Panc1 (cell line): Measurements from ENCODE around the gene BFSP1. TPM values are rescaled to one million over a fixed set of nuclear protein-coding genes. Genes with fewer than 3 reads are reported as not detected.

ENCODE experiments used
- ATAC-seq: fragments of 200-7000 bp; cut with Tn5 transposase; 2 replicates; pipeline ENCODE4 v1.9.1; 2020; ENCODE audit warnings: mild to moderate bottlenecking, moderate library complexity
- BruUV-seq: library from RNA; stranded (reverse); fragments of 400-500 nt; replicated peaks from 2 replicates; lab custom pipeline; 2021; lab: Mats Ljungman, UMichigan
- CTCF ChIA-PET: fragments of 300-600 bp; sonication (Branson Sonifier 250); formaldehyde crosslinking; loops from one replicate; lab custom pipeline; 2022; ENCODE audit warnings: antibody characterized with exemption; lab: Charles Lee
- POLR2A ChIA-PET: fragments of 300-600 bp; sonication (Branson Sonifier 250); formaldehyde crosslinking; loops from one replicate; lab custom pipeline; 2022; ENCODE audit warnings: antibody characterized with exemption; lab: Charles Lee
- DNase-seq: peaks from one replicate; pipeline ENCODE4 v3.0.0-alpha.2; 2010; ENCODE audit warnings: low read depth, low spot score
- H3K27ac ChIP-seq: 2 replicates; pipeline ENCODE4 v1.5.1; 2011; ENCODE audit warnings: mild to moderate bottlenecking, low read length, inconsistent platforms
- H3K27me3 ChIP-seq: fragments of 200-500 bp; sonication (Bioruptor generic); 2 replicates; pipeline ENCODE4 v1.6.0; 2014; ENCODE audit warnings: low read length, inconsistent platforms; ENCODE audit not compliant: control insufficient read depth, insufficient read depth
- H3K36me3 ChIP-seq: fragments of 200-500 bp; sonication (Bioruptor generic); 2 replicates; pipeline ENCODE4 v1.5.1; 2014; ENCODE audit warnings: inconsistent platforms, mild to moderate bottlenecking, low read length, moderate library complexity; ENCODE audit not compliant: control insufficient read depth, insufficient read depth
- H3K4me1 ChIP-seq: 2 replicates; pipeline ENCODE4 v1.5.1; 2011; ENCODE audit warnings: inconsistent platforms, mild to moderate bottlenecking, low read length, moderate library complexity; ENCODE audit not compliant: control insufficient read depth, insufficient read depth
- H3K4me3 ChIP-seq, 2 experiments: 2 replicates each; pipeline ENCODE4 v1.5.1; 2011 to 2012; ENCODE audit warnings: low read depth in 2 of 2, low read length in 2 of 2, mild to moderate bottlenecking in 2 of 2, inconsistent platforms in 1 of 2, moderate library complexity in 1 of 2
- H3K9me3 ChIP-seq: fragments of 200-500 bp; sonication (Bioruptor generic); 2 replicates; pipeline ENCODE4 v1.5.1; 2014; ENCODE audit warnings: low read depth, mild to moderate bottlenecking, inconsistent platforms, low read length, moderate library complexity; ENCODE audit not compliant: control insufficient read depth, insufficient read depth
- POLR2AphosphoS5 ChIP-seq: IDR thresholded peaks from 2 replicates; pipeline ENCODE4 v1.6.1; 2012; ENCODE audit warnings: mild to moderate bottlenecking, low read depth, low read length, moderate library complexity
- SIN3A ChIP-seq: IDR thresholded peaks from 2 replicates; pipeline ENCODE4 v1.6.1; 2012; ENCODE audit warnings: low read depth, mild to moderate bottlenecking, low read length, moderate library complexity, borderline replicate concordance; ENCODE audit not compliant: insufficient read depth
- TCF7L2 ChIP-seq: IDR thresholded peaks from 2 replicates; pipeline ENCODE4 v1.6.1; 2011; ENCODE audit warnings: mild to moderate bottlenecking, low read depth, low read length, inconsistent platforms
- in situ Hi-C: cut with HindIII; loops from 2 replicates; pipeline ENCODE4 v1.10.0; 2016; ENCODE audit warnings: low sequenced_read_pairs, low pct_unique_long_range_greater_than_20kb
- intact Hi-C: fragments of 100-400 bp; cut with micrococcal nuclease; formaldehyde crosslinking; loops from one replicate; pipeline ENCODE4 v1.10.0; 2022; ENCODE audit not compliant: unreplicated experiment
- total RNA-seq: library from RNA; stranded (reverse); gene quantifications from one replicate; pipeline ENCODE4 v1.2.1, GENCODE V29; 2021; ENCODE audit not compliant: unreplicated experiment
- TF ChIP-seq, protein P1 (sequence below): fragments of 450-650 bp; IDR thresholded peaks from 2 replicates; pipeline ENCODE4 v1.5.1; 2017; ENCODE audit warnings: mild to moderate bottlenecking
- TF ChIP-seq, protein P2 (sequence below), 2 experiments: IDR thresholded peaks; 2 replicates each; pipeline ENCODE4 v1.6.1; 2011 to 2012; ENCODE audit warnings: low read depth in 2 of 2, control low read depth in 1 of 2, low read length in 1 of 2, mild to moderate bottlenecking in 1 of 2, moderate library complexity in 1 of 2; ENCODE audit not compliant: insufficient read depth in 1 of 2

BFSP1 gene
- total RNA-seq, 1 experiment from 2014 or later, result 6.9 TPM

DNA sequence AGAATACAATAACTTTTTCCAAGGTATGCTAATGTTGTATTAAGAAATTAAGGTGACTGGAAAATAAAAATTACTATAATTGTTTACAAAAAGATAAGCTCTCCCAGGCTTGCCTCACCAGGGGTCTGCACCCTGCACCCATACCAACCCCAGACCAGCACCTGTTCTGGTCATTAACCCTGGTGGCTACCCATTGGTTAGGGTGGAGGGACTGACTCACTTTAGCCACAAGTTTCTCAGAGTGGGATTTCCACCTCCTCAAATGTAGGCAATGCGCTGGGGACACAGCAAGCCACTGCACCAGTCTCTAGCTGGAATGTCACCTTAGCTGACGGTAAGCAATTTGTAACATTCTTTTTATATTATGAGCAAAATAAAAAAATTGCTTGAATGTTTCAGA lies 83.1 kb downstream of the BFSP1 start:
- Histone ChIP-seq H3K9me3 (no peaks in the 10 kb centered on the region), H3K27me3 (peaks cover 14% of the 10 kb centered on the region), H3K4me1 (no peaks in the 10 kb centered on the region), H3K4me3 (no peak overlapping the region), H3K27ac (no peak overlapping the region), H3K36me3 (no peaks in the 10 kb centered on the region)
- no TSS peak for BruUV-seq
- TF ChIP-seq POLR2AphosphoS5, result no peak
- TF ChIP-seq TCF7L2, result no peak
- TF ChIP-seq, protein P1, sequence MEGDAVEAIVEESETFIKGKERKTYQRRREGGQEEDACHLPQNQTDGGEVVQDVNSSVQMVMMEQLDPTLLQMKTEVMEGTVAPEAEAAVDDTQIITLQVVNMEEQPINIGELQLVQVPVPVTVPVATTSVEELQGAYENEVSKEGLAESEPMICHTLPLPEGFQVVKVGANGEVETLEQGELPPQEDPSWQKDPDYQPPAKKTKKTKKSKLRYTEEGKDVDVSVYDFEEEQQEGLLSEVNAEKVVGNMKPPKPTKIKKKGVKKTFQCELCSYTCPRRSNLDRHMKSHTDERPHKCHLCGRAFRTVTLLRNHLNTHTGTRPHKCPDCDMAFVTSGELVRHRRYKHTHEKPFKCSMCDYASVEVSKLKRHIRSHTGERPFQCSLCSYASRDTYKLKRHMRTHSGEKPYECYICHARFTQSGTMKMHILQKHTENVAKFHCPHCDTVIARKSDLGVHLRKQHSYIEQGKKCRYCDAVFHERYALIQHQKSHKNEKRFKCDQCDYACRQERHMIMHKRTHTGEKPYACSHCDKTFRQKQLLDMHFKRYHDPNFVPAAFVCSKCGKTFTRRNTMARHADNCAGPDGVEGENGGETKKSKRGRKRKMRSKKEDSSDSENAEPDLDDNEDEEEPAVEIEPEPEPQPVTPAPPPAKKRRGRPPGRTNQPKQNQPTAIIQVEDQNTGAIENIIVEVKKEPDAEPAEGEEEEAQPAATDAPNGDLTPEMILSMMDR, result no peak
- TF ChIP-seq, protein P2, sequence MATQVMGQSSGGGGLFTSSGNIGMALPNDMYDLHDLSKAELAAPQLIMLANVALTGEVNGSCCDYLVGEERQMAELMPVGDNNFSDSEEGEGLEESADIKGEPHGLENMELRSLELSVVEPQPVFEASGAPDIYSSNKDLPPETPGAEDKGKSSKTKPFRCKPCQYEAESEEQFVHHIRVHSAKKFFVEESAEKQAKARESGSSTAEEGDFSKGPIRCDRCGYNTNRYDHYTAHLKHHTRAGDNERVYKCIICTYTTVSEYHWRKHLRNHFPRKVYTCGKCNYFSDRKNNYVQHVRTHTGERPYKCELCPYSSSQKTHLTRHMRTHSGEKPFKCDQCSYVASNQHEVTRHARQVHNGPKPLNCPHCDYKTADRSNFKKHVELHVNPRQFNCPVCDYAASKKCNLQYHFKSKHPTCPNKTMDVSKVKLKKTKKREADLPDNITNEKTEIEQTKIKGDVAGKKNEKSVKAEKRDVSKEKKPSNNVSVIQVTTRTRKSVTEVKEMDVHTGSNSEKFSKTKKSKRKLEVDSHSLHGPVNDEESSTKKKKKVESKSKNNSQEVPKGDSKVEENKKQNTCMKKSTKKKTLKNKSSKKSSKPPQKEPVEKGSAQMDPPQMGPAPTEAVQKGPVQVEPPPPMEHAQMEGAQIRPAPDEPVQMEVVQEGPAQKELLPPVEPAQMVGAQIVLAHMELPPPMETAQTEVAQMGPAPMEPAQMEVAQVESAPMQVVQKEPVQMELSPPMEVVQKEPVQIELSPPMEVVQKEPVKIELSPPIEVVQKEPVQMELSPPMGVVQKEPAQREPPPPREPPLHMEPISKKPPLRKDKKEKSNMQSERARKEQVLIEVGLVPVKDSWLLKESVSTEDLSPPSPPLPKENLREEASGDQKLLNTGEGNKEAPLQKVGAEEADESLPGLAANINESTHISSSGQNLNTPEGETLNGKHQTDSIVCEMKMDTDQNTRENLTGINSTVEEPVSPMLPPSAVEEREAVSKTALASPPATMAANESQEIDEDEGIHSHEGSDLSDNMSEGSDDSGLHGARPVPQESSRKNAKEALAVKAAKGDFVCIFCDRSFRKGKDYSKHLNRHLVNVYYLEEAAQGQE (IDR thresholded peaks at IDR 0.05; ENCODE audit: insufficient read depth in 1 of 2, low read depth in 2 of 2, low read length in 1 of 2), result no peak
- no peak for TF ChIP-seq SIN3A
- ATAC-seq (no peak), DNase-seq (no peak)
- POLR2A ChIA-PET, result no interaction called here
- CTCF ChIA-PET, result no interaction called here
- in situ Hi-C loops (no loop called here), intact Hi-C loops (no loop called here)

DNA sequence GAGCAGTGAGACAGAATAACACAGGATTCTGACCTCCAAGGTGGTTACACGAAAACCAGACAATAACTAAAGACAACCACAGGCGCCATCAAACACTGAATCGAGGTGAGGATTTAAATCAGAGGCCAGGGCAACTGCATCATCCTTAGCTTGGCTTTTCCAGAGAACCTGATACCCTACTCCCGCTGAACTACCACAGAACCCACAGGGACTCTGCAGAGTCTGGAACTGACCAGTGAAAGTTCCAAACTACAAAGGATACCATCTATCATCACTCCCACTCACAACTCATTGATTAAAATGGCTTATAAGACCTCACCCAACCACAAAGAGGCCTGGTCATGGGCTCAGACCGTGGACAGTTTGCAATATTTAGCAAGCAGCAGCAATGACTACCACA lies 85.0 kb downstream of the BFSP1 start:
- H3K27ac ChIP-seq, result no peak overlapping the region
- CTCF ChIA-PET, result no interaction called here
- TF ChIP-seq, protein P2 (IDR thresholded peaks at IDR 0.05; ENCODE audit: insufficient read depth in 1 of 2, low read depth in 2 of 2, low read length in 1 of 2), result no peak
- no peak for TF ChIP-seq POLR2AphosphoS5
- TF ChIP-seq SIN3A, result no peak
- TF ChIP-seq TCF7L2, result no peak
- TF ChIP-seq, protein P1, result no peak
- no peaks in the 10 kb centered on the region for H3K4me1 ChIP-seq
- H3K9me3 ChIP-seq, result no peaks in the 10 kb centered on the region
- no peak overlapping the region for H3K4me3 ChIP-seq
- in situ Hi-C loops (no loop called here), intact Hi-C loops (no loop called here)
- peaks cover 17% of the 10 kb centered on the region for H3K27me3 ChIP-seq
- ATAC-seq, result no peak
- H3K36me3 ChIP-seq, result no peaks in the 10 kb centered on the region
- DNase-seq, result no peak
- BruUV-seq, result no TSS peak
- POLR2A ChIA-PET, result no interaction called here
